Panc1 (cell line): ENCODE results near the gene ERCC3. TPM values are rescaled to one million over a fixed set of nuclear protein-coding genes. Genes with fewer than 3 reads are reported as not detected.
A peak's percentile ranks its signal among the peaks of the same experiment; 100 is the strongest.
"Not testable (repeated sequence)": the region's sequence is repeated elsewhere in the genome, so short reads cannot be mapped to it uniquely, and the experiment has no call there.

Source experiments
- ATAC-seq: fragments of 200-7000 bp; cut with Tn5 transposase; 2 replicates; pipeline ENCODE4 v1.9.1; 2020; ENCODE audit warnings: mild to moderate bottlenecking, moderate library complexity
- BruUV-seq: library from RNA; stranded (reverse); fragments of 400-500 nt; replicated peaks from 2 replicates; lab custom pipeline; 2021; lab: Mats Ljungman, UMichigan
- CTCF ChIA-PET: fragments of 300-600 bp; sonication (Branson Sonifier 250); formaldehyde crosslinking; loops from one replicate; lab custom pipeline; 2022; ENCODE audit warnings: antibody characterized with exemption; lab: Charles Lee
- POLR2A ChIA-PET: fragments of 300-600 bp; sonication (Branson Sonifier 250); formaldehyde crosslinking; loops from one replicate; lab custom pipeline; 2022; ENCODE audit warnings: antibody characterized with exemption; lab: Charles Lee
- DNase-seq: peaks from one replicate; pipeline ENCODE4 v3.0.0-alpha.2; 2010; ENCODE audit warnings: low read depth, low spot score
- H3K27ac ChIP-seq: 2 replicates; pipeline ENCODE4 v1.5.1; 2011; ENCODE audit warnings: mild to moderate bottlenecking, low read length, inconsistent platforms
- H3K27me3 ChIP-seq: fragments of 200-500 bp; sonication (Bioruptor generic); 2 replicates; pipeline ENCODE4 v1.6.0; 2014; ENCODE audit warnings: low read length, inconsistent platforms; ENCODE audit not compliant: control insufficient read depth, insufficient read depth
- H3K36me3 ChIP-seq: fragments of 200-500 bp; sonication (Bioruptor generic); 2 replicates; pipeline ENCODE4 v1.5.1; 2014; ENCODE audit warnings: inconsistent platforms, mild to moderate bottlenecking, low read length, moderate library complexity; ENCODE audit not compliant: control insufficient read depth, insufficient read depth
- H3K4me1 ChIP-seq: 2 replicates; pipeline ENCODE4 v1.5.1; 2011; ENCODE audit warnings: inconsistent platforms, mild to moderate bottlenecking, low read length, moderate library complexity; ENCODE audit not compliant: control insufficient read depth, insufficient read depth
- H3K4me3 ChIP-seq, 2 experiments: 2 replicates each; pipeline ENCODE4 v1.5.1; 2011 to 2012; ENCODE audit warnings: low read depth in 2 of 2, low read length in 2 of 2, mild to moderate bottlenecking in 2 of 2, inconsistent platforms in 1 of 2, moderate library complexity in 1 of 2
- H3K9me3 ChIP-seq: fragments of 200-500 bp; sonication (Bioruptor generic); 2 replicates; pipeline ENCODE4 v1.5.1; 2014; ENCODE audit warnings: low read depth, mild to moderate bottlenecking, inconsistent platforms, low read length, moderate library complexity; ENCODE audit not compliant: control insufficient read depth, insufficient read depth
- CTCF ChIP-seq: fragments of 450-650 bp; IDR thresholded peaks from 2 replicates; pipeline ENCODE4 v1.5.1; 2017; ENCODE audit warnings: mild to moderate bottlenecking
- POLR2AphosphoS5 ChIP-seq: IDR thresholded peaks from 2 replicates; pipeline ENCODE4 v1.6.1; 2012; ENCODE audit warnings: mild to moderate bottlenecking, low read depth, low read length, moderate library complexity
- SIN3A ChIP-seq: IDR thresholded peaks from 2 replicates; pipeline ENCODE4 v1.6.1; 2012; ENCODE audit warnings: low read depth, mild to moderate bottlenecking, low read length, moderate library complexity, borderline replicate concordance; ENCODE audit not compliant: insufficient read depth
- TCF7L2 ChIP-seq: IDR thresholded peaks from 2 replicates; pipeline ENCODE4 v1.6.1; 2011; ENCODE audit warnings: mild to moderate bottlenecking, low read depth, low read length, inconsistent platforms
- in situ Hi-C: cut with HindIII; loops from 2 replicates; pipeline ENCODE4 v1.10.0; 2016; ENCODE audit warnings: low sequenced_read_pairs, low pct_unique_long_range_greater_than_20kb
- intact Hi-C: fragments of 100-400 bp; cut with micrococcal nuclease; formaldehyde crosslinking; loops from one replicate; pipeline ENCODE4 v1.10.0; 2022; ENCODE audit not compliant: unreplicated experiment
- total RNA-seq: library from RNA; stranded (reverse); gene quantifications from one replicate; pipeline ENCODE4 v1.2.1, GENCODE V29; 2021; ENCODE audit not compliant: unreplicated experiment
- TF ChIP-seq, protein P1 (sequence below), 2 experiments: IDR thresholded peaks; 2 replicates each; pipeline ENCODE4 v1.6.1; 2011 to 2012; ENCODE audit warnings: low read depth in 2 of 2, control low read depth in 1 of 2, low read length in 1 of 2, mild to moderate bottlenecking in 1 of 2, moderate library complexity in 1 of 2; ENCODE audit not compliant: insufficient read depth in 1 of 2

The ERCC3 gene
- total RNA-seq, 1 experiment from 2014 or later, result 38.0 TPM

GRCh38 chr2:127226132-127226519, 67.8 kb downstream of the ERCC3 start:
- Histone ChIP-seq H3K9me3 (no peaks in the 10 kb centered on the region), H3K27me3 (no peaks in the 10 kb centered on the region), H3K4me1 (peaks cover 30% of the 10 kb centered on the region), H3K27ac (peak overlapping the region; percentile 51; the same call in 1 of the 2 replicates), H3K36me3 (no peaks in the 10 kb centered on the region), H3K4me3 (peak overlapping the region; percentile 17 to 47)
- intact Hi-C loops (no loop called here), in situ Hi-C loops (no loop called here)
- no peak for DNase-seq
- peak; percentile 6; the same call in 1 of the 2 replicates for ATAC-seq
- BruUV-seq, result no TSS peak
- CTCF ChIA-PET, result no interaction called here
- no peak for TF ChIP-seq TCF7L2
- TF ChIP-seq, protein P1, sequence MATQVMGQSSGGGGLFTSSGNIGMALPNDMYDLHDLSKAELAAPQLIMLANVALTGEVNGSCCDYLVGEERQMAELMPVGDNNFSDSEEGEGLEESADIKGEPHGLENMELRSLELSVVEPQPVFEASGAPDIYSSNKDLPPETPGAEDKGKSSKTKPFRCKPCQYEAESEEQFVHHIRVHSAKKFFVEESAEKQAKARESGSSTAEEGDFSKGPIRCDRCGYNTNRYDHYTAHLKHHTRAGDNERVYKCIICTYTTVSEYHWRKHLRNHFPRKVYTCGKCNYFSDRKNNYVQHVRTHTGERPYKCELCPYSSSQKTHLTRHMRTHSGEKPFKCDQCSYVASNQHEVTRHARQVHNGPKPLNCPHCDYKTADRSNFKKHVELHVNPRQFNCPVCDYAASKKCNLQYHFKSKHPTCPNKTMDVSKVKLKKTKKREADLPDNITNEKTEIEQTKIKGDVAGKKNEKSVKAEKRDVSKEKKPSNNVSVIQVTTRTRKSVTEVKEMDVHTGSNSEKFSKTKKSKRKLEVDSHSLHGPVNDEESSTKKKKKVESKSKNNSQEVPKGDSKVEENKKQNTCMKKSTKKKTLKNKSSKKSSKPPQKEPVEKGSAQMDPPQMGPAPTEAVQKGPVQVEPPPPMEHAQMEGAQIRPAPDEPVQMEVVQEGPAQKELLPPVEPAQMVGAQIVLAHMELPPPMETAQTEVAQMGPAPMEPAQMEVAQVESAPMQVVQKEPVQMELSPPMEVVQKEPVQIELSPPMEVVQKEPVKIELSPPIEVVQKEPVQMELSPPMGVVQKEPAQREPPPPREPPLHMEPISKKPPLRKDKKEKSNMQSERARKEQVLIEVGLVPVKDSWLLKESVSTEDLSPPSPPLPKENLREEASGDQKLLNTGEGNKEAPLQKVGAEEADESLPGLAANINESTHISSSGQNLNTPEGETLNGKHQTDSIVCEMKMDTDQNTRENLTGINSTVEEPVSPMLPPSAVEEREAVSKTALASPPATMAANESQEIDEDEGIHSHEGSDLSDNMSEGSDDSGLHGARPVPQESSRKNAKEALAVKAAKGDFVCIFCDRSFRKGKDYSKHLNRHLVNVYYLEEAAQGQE (IDR thresholded peaks at IDR 0.05; ENCODE audit: insufficient read depth in 1 of 2, low read depth in 2 of 2, low read length in 1 of 2), result no peak
- no peak for TF ChIP-seq SIN3A
- TF ChIP-seq CTCF, result no peak
- TF ChIP-seq POLR2AphosphoS5, result no peak
- POLR2A ChIA-PET, result no interaction called here

DNA sequence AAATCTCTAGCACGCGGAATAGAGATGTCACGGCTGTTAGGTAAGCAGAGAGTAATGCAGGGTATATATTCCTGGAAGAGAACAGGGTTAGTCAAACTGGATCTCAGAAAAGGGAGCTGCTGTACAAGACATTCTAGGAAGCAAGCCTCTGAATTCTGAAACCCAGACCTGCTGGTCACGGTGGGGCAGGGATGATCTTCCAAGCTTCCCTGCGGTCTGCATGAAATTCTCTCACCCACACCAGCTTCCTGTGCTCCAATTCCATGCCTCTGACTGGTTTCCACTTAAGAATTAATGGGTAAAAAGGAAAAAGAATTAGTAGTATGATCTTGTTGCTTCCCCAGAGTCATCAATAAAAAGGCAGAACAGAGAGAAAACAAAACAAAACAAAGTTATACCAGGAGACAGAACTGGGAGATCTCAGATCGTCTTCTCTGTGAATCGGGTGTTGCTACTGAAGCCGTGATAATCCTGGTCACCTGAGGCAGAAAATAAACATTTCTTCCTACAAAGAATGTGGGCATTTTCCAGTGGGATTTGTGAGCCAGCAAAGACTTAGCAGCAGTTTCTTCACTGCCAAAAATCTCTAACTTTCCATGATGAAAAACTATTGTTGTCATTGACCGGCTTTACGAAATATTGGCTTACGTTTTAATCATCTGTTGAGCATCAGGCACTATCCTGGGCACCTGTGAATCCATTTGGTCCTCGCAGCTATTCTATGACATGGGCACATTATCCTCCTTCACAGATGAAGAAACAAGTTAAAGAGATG, 68.6 kb downstream of the ERCC3 start:
- no peak for DNase-seq
- no peak overlapping the region for H3K4me3 ChIP-seq
- POLR2A ChIA-PET, result no interaction called here
- no TSS peak for BruUV-seq
- H3K36me3 ChIP-seq, result no peaks in the 10 kb centered on the region
- intact Hi-C loops, result no loop called here
- ATAC-seq, result no peak
- H3K9me3 ChIP-seq, result no peaks in the 10 kb centered on the region
- in situ Hi-C loops, result no loop called here
- no peaks in the 10 kb centered on the region for H3K27me3 ChIP-seq
- H3K4me1 ChIP-seq, result peaks cover 30% of the 10 kb centered on the region
- CTCF ChIA-PET, result no interaction called here
- peak overlapping the region; percentile 8 for H3K27ac ChIP-seq
- TF ChIP-seq POLR2AphosphoS5 (no peak), TCF7L2 (no peak), SIN3A (no peak), CTCF (no peak)
- TF ChIP-seq, protein P1 (IDR thresholded peaks at IDR 0.05; ENCODE audit: insufficient read depth in 1 of 2, low read depth in 2 of 2, low read length in 1 of 2), result no peak

DNA sequence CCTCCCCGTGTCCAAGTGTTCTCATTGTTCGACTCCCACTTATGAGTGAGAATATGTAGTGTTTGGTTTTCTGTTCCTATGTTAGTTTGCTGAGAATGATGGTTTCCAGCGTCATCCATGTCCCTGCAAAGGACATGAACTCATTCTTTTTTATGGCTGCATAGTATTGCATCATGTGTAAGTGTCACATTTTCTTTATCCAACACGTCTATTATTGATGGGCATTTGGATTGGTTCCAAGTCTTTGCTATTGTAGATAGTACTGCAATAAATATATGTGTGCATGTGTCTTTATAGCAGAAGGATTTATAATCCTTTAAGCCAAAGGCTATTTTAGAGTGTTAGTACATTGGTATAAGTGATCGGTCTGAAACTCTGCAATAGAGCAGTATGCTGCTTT, 69.8 kb downstream of the ERCC3 start:
- peaks cover 30% of the 10 kb centered on the region for H3K4me1 ChIP-seq
- DNase-seq, H3K27ac ChIP-seq, BruUV-seq, H3K36me3 ChIP-seq, POLR2A ChIA-PET, H3K4me3 ChIP-seq, H3K27me3 ChIP-seq, CTCF ChIA-PET, intact Hi-C loops, in situ Hi-C loops, ATAC-seq, H3K9me3 ChIP-seq: not testable (repeated sequence)
